Stimulated activated CD4-positive, alpha-beta T cell treated with anti-CD3 and anti-CD28 coated beads, Interleukin-2, amount 100 ng/mL, for 48 hours (primary cell): ENCODE data around the gene NADK.

Experiments
- DNase-seq, 2 donors: peaks; one replicate each; pipeline ENCODE4 v3.0.0-alpha.2; 2020

NADK gene

DNA sequence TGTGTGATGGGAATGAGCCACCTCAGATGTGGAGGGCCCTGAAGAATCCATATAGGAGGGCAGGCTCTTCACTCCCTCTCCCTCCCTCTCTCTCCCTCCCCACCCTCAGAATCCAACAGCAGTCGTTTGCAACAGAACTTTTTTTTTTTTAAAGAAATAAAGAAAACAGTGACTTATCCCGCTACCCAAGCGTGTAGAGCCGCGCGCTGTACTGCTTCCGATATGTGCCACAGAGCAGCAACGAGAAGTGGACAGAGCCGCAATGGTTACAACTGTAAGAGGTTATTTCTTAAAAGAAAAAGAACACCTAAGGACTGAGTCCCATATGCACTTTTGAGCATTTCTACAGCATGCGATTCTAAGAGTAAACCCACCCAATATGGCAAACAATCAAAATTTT lies 7.4 kb upstream of the NADK start:
- no peak for DNase-seq

DNA sequence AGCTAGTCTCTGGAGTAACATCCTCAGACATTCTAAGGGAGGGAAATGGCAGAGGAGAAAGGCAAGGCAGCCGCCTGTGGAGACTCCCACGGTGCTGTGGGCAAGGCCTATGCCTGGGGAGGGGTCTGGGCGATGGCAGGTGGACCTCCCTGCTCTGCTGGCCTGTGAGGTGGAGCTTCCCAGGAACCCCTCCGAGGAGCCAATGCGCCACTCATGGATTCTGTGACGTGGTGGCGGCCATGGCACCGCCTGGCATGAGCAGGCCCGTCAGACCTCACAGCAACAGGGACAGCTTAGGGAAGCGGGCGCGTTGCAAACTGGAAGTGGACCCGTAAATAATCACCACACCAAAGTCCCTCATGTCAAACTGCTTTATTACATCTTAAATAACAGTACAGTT lies 6.7 kb upstream of the NADK start:
- DNase-seq: no peak

DNA sequence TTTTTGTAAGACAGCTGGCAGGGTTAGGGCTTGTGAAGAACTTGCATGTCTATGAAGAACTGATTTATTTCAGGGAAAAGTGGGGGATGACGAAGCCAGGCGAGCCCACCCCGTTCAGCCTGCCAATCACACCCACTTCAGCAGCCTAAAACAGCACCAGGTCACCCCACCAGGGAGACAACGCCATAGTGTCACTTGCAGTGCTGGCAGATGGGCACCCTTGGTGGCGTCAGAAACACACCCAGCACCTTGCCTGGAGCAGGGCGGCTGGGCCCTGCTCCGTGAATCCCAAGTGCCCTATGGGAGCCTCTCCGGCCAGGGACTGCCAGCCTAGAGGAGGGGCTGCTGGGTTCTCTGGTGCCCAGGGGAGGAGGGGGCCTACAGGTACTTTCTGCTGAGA lies 5.0 kb upstream of the NADK start:
- no peak for DNase-seq

DNA sequence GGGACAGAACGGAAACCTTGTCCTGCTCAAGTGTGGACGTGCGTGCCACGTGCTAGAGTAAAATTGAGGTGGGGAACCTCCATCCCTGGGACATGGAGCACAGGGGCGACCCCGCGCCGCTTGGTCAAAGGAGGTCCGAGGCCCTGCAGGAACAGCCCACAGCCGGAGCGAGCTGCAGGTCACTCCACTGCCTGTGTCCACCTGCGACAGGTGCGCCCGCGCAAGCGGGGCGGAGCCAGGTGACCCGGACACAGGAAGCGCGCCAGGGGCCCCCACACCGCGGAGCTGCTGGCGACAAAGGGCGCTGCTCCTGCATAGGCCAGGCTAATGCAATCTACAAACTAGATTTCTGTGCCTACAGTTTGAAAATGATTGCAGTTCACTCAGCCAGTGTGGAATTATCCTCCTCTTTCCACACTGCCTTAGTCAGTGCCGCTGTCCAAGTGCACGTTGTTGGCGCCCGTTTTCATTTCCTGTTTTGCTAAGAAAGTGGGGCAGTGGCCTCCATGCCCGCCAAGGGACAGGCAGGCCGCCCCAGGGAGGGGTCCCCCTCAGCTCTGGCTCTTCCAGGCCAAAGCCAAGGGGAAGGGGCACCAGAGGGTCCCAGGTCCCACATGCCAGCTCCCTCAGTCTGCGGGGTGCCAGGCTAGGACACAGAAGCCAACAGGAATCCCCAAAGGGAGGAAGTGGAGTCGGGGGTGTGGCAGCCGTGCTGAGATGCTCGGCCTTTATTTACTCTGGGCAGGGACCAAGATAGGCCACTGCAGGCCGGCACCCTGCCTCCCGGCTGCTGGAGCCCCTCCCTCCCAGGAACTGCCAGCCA lies 4.3 kb upstream of the NADK start:
- DNase-seq: no peak

DNA sequence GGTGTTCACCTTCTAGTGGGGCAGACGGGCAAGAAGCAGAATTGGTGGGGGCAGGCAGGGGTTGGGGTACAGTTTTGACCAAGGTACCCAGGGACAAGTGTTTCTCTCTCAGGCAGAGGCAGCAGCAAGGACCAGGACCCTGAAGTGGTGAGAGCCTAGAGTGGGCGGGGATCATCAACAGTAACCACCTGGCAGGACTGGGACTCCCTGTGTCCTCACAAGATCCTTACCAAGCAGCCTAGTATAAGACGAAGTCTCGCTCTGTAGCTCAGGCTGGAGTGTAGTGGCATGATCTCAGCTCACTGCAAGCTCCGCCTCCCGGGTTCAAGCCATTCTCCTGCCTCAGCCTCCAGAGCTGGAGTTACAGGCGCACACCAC lies 3.2 kb upstream of the NADK start:
- DNase-seq: no peak

DNA sequence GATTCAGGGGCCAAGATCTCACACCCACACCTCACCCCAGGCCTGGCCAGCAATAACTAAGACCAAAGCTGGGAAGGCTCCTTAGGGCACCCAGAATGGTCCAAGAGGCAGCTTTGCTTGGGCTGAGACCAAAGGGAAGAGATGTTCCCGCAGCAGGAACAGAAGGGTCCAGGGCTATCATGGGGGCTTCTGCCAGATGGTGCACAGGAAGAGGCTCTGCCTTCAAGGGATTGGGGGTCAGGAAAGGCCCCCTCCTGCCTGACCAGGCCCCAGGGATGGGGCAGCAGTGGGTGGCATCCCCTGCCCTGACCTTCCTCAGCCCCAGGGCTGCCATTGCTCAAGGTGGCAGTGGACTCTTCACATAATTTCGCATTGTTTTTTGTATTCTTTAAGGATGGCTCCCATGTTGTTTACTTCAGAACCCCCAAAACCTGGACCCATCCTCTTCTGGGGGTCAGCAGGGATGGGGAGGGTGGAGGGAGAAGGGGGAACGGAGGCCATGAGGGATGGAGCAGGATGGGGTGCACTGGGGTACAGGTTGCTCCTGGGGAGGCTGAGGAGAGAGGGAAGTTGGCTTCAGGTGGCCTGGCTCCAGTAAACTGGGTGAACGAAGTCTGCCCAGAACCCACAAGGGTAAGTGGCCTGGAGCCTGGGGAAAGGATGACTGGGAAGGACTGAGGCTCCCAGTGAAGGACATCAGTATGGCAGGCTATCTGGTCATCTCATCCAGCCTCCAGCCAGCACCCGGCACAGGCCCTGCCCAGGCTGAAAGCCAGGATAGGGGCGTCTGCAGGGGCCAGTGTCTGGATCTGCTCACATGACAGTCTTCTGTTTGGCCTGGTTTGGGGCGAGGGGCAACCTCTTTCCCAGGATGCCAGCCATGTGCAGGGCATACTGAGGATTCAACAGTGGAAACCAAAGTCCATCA lies 2.6 kb upstream of the NADK start:
- DNase-seq: no peak

DNA sequence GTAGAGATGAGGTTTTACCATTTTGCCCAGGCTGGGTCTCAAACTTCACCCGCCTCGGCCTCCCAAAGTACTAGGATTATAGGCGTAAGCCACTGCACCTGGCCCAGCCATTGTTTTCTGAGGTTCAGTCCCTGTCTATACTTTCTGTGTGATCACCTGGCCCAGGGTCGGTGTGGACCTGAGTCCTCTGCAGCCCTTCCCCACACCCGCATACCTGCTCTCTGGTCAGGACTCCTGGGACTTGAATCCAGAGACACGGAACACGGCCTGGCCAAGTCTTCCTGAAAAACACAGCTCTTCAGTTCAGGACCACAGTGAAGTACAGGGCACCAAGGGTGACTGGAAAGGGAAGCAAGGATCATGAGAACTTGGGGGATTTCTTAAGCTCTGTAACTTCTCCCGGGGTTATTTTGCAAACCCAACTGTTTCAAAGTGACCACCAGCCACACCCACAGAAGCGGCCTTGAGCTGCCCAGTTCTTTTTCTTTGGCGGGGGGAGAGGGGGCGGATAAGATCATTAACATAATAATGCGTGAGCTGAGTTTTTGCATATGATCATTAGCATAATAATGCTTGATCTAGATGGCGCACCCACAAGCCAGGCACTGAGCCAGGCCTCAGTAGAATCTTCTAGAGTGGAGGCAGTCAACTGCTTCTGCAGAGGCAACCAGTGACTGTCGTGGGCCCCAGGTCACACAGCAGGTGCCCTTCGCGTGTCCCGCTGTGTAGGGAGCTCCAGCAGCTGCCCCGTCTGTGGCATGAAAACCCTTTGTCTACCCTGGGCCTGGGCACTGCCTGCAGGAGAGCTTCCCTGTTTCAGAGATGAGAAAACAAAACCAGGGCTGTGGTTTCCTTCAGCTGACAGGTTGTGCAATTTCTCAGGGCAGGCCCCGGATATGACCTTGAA lies 1.7 kb upstream of the NADK start:
- DNase-seq: peak; percentile 41 to 44

DNA sequence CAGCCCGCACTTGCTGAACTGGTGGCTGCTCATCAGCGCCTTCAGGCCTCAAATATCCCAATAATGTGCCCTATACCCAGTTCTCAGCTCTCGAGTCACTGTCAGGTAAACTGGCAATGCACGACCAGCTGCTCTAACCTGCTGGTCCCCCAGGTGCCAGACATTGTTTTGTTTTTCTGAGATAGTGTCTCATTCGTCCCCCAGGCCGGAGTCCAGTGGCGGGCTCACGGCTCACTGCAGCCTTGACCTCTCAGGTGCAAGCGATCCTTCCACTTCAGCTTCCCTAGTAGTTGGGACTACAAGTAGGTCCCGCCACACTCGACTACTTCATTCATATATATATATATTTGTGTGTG lies 1.0 kb upstream of the NADK start:
- DNase-seq: no peak

DNA sequence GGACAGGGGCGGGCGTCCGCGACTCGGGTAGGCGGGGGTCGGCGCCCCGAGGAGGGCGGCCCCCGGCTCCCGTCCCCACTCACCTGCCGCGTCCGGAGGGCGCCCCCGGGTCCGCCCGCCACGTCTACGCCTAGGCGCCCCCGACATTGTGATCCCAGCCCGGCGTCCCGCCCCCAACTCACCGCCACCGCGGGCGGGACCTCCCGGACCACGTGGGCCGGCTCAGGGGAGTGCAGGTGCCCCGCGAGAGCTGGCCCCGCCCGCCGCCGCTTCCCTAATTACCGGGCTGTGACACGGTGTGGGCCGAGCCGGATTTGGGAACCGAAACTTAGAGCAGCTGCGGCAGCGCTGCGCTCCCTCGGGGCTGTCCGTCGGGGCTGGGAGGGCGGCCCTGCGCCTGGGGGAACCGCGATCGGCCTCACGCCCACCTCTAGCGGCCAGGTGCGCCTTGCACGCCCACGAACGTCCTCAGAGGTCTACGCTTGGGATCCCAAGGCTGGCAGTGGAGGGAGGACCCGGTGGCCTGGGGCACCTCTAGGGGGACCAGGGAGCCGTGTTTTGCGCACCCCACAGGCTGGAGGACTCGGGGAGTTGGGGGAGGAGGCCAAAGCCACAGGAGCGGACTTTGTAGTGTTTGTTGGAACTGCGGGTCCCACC lies 521 bp upstream of the NADK start:
- peak; percentile 61 to 68 for DNase-seq

DNA sequence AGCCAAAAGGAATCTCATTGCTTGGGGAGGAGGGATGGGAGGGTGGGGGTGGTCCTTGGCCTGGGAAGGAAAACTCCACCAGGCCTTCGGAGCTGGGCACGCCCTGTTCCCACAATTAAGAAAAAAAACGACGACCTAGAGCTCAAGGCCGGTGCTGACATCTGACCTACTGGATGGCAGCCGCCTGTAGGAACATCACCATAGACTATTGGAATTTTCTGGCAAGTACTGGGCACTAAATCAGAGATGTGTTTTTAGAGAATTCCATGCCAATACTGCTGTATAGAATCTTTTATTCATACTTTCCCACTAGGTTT lies 729 bp downstream of the NADK start:
- no peak for DNase-seq

DNA sequence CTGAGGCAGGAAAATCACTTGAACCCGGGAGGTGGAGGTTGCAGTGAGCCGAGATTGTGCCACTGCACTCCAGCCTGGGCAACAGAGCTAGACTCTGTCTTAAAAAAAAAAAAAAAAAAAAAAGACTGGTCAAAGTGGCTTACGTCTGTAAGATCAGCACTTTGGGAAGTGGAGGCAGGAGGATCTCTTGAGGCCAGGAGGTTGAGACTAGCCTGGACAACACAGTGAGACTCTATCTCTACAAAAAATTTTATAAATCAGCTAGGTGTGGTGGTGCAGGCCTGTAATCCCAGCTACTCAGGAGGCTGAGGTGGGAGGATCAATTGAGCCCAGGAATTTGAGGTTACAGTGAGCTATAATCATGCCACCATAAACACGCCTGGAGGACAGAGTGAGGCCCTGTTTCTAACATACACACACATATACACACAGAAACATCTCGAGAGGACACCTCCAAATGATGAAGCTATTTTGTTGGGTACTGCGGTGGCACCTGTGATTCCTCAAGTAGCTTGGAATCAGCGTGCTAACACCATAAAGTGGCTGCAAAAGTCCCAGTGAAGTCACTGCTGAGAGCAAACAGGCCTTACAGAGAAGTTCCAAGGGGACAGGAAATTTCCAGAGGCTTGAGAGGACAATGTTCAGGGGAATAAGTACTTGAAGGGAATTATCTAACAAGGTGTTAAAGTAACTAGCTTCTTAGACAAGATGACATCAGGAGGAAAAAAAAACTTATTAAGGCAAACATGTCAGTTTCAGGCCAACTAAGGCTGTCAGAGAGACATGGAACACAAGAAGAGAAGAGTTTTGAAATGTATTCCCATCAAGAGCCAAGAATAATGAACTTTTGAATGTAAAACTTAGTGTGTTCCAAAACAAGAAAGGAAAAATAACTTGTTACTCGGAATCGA lies 1.3 kb downstream of the NADK start:
- DNase-seq: no peak

DNA sequence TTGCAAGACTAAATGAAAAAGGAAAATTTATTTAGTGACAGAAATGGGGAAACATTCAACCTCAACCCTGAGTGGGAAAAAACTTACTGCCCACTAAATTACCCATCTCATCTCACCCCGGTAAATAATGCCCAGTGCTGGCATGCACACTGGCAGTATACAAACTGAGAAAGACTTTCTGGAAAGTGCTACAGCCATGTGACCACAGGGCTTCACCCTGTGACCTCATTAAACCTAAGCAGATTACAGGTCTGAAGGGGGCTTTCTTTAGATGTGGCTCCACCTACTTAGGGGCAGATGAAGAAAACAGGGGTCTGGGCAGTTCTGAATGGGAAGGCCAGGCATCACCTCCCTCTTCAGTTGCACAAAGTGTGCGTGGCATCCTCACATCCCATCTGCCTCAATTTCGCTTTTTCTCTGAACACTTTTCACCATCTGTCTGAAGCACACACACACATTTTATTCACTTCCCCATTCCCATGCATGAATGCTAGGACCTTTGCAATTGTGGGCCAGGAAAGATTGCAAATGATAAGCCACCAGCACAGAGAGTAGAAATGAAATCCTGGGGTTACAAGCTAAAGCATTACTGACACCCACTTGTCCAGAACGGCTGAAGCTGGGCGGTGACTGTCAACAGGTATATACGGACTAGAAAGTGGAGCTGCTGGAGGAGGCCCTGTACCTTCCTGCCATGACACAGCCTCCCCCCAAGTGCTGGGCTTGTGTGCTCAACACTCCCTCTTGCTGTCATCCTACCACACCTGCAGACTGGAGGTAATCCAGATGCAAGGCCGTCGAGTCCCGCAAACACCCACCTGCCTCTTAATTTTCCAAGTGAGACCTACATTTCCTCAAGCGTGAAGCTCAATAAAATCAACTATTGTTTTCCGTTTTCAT lies 2.7 kb downstream of the NADK start:
- DNase-seq: no peak

DNA sequence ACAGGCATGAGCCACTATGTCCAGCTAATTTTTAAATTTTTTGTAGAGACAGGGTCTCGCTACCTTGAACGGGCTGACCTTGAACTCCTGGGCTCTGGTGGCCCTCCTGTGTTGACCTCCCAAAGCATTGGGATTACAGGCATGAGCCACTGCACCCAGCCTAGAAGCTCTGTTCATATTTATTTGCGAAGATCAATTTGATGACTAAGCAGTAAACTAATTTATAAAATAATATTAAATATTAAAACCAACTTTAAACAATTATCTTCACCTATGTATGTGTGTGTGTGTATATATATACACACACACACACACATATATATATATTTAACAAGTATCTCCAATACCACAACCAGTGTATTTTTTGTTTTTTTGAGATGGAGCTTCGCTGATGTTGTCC lies 4.4 kb downstream of the NADK start:
- DNase-seq: no peak

DNA sequence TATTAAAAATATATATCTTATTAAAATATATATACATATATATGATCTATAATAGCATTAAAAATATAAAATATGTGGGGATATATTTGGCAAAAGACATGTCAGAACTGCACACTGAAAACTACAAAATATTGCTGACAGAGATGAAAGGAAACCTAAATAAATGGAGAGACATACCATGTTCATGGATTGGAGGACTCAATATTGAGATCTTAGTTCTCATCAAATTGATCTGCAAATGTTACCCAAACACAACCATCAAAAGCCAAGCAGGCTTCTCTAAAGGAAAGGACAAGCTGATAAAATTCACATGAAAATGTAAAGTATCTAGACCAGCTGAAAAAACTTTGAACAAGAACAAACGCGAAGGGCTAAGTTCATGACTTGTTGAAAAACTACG lies 7.2 kb downstream of the NADK start:
- no peak for DNase-seq

DNA sequence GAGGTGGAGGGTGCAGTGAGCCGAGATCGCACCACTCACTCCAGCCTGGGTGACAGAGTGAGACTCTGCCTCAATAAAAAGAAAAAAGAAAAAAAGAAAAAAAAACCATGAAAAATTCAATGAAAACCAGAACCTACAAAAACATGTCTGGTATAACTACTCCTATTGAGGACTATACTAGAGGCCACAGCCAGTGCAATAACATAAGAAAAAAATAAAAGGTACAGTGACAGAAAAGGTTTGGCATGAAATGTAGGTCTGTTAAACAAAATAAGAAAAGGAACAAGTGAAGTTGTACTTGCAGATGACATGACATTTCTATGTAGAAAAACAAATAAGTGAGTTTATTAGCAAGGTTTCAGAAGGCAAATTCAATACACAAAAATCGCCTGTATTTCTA lies 8.2 kb downstream of the NADK start:
- no peak for DNase-seq

DNA sequence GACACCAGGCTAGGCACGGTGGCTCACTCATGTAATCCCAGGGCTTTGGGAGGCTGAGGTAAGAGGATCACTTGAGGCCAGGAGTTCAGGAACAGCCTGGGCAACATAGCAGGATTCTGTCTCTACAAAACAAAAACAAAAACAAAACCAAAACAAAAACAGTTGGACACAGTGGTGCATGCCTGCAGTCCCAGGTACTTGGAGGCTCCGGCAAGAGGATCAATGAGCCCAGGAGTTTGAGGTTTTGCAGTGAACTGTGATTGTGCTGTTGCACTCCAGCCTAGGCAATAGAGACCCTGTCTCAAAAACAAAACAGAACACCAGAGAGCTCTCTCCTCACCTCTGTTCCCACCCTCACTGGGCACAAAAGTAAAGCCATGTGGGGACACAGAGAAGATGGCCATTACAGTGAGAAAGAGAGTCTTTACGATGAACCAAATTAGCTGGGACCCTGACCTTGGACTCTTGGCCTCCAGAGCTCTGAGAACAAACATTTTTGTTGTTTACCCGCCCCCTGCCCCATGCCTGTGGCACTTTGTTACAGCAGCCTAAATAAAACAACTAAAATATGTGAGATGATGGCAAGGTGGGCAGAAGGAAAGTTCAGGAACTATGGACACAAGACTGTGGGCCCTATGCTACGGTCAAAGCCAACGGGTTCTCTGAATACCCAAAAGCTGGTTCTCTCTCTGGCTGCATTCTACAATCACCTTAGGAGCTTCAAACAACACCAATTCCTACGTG lies 9.8 kb downstream of the NADK start:
- no peak for DNase-seq

DNA sequence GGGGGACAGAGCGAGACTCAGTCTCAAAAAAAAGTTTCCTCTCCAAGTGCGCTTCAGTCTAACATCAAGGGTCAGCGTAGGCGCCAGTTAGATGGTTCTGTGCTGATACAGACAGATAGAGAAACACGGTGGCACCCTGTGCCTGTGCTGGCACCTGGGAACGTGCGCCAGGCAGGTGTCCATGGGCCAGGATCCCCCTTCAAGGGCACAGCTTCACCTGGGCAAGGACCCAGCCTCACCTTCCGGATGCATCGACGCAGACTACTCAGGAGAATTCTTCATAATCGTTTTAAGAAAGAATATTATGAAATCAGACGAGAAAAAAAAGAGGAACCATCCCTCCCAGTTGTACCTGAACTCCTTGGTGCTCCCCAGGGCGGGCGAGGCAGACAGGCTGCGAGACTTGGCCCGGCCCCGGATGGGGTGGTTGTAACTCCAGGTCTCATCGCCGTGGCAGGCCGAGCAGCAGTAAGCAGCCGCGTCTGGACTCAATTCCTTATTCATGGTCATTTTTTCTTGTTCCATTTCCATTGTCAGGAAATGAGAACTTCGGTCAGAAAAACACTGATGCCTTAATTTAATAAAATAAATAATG lies 13.3 kb downstream of the NADK start:
- no peak for DNase-seq

DNA sequence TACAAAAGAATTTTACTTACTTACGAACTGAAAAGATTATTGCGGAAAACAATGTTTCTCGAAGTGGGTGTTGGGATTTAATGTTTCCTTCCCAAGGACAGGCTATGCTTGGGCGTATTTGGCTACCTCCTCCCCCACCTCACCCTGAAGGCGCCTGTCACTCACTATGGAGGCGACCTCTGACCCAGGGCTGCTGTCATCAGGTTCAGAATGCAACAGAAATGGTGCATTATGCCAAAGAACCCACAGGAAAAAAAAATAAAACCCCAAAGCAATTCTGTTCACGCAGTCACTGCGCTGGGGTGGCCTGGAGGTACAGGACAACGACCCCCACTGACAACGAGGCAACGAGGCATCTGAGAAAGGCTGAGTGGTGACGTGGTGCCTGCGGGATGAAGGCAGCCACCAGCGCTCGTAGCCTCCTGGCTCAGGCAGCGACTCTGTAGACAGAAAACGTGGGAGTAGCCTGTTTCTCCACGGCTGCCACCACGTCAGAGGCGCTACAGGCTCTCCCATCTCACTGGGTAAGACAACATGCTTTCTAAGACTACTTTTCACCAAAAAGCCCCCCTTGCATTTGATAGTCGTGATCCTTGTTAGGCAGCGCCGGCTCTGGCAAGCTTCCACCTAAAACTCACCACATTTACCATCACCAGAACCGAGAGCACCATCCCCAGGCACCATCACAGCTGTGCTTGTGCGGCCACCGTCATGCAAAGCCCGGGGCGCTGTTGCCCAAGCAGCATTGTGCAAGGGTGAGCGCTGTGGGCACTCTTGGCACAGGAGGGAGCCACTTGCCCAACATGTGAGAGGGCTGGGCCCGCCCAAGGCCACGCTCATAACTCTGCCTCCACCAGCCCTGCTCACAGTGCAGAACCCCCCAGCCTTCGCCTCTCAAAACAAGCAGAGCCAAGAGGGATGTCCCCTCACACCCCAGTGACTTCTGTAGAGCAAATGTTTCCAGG lies 14.3 kb downstream of the NADK start:
- DNase-seq: no peak
